K562 (cell line): Measurements from ENCODE around the gene CDH3. TPM values are rescaled to one million over a fixed set of nuclear protein-coding genes. Genes with fewer than 3 reads are reported as not detected.

Experiments used
- BDP1 ChIP-seq: IDR thresholded peaks from 3 replicates; pipeline ENCODE4 v1.6.1; 2011; ENCODE audit not compliant: insufficient read length, insufficient read depth
- CCNT2 ChIP-seq: IDR thresholded peaks from 2 replicates; pipeline ENCODE4 v1.6.1; 2011; ENCODE audit warnings: borderline replicate concordance, low read depth, mild to moderate bottlenecking, moderate library complexity, mixed read lengths, low read length; ENCODE audit not compliant: insufficient read length; ENCODE audit errors: extremely low read depth
- FOXP4 ChIP-seq: sonication (generic); formaldehyde crosslinking; IDR thresholded peaks from 2 replicates; pipeline ENCODE4 v1.8.0; 2022; ENCODE audit warnings: mild to moderate bottlenecking, missing genetic modification reagents, borderline replicate concordance
- HDAC2 ChIP-seq: fragments of 450-650 bp; IDR thresholded peaks from 2 replicates; pipeline ENCODE4 v1.6.1; 2016; ENCODE audit warnings: mild to moderate bottlenecking
- HDAC3 ChIP-seq: fragments of 450-650 bp; IDR thresholded peaks from 2 replicates; pipeline ENCODE4 v1.6.1; 2018; ENCODE audit warnings: borderline replicate concordance, mild to moderate bottlenecking, moderate library complexity; ENCODE audit not compliant: partially characterized antibody
- HDAC8 ChIP-seq: fragments of 450-650 bp; IDR thresholded peaks from 2 replicates; pipeline ENCODE4 v1.6.1; 2016; ENCODE audit warnings: mild to moderate bottlenecking, missing genetic modification characterization, moderate library complexity, missing compliant biosample characterization
- HDGF ChIP-seq: fragments of 450-650 bp; IDR thresholded peaks from 2 replicates; pipeline ENCODE4 v1.6.1; 2016
- IRF1 ChIP-seq: sonication (generic); formaldehyde crosslinking; IDR thresholded peaks from 2 replicates; pipeline ENCODE4 v1.8.0; 2022; ENCODE audit warnings: missing genetic modification reagents, mild to moderate bottlenecking, borderline replicate concordance
- LEF1 ChIP-seq: fragments of 450-650 bp; IDR thresholded peaks from 2 replicates; pipeline ENCODE4 v1.6.1; 2016; ENCODE audit warnings: mild to moderate bottlenecking
- PHB2 ChIP-seq: fragments of 450-650 bp; IDR thresholded peaks from 2 replicates; pipeline ENCODE4 v1.6.1; 2017; ENCODE audit warnings: low read depth
- PRDM10 ChIP-seq: fragments of 450-650 bp; IDR thresholded peaks from 2 replicates; pipeline ENCODE4 v1.6.1; 2018; ENCODE audit not compliant: partially characterized antibody
- PREB ChIP-seq: sonication (generic); formaldehyde crosslinking; IDR thresholded peaks from 2 replicates; pipeline ENCODE4 v1.8.1; 2023; ENCODE audit warnings: mild to moderate bottlenecking, missing genetic modification reagents
- RFX1 ChIP-seq: fragments of 450-650 bp; IDR thresholded peaks from 2 replicates; pipeline ENCODE4 v1.6.1; 2016; ENCODE audit warnings: mild to moderate bottlenecking, moderate library complexity
- TCF3 ChIP-seq: sonication (generic); formaldehyde crosslinking; IDR thresholded peaks from 2 replicates; pipeline ENCODE4 v1.4.0; 2020; ENCODE audit warnings: mild to moderate bottlenecking, missing genetic modification reagents
- VEZF1 ChIP-seq: fragments of 200-800 bp; sonication (Bioruptor generic); IDR thresholded peaks from 2 replicates; pipeline ENCODE4 v1.6.1; 2017; ENCODE audit warnings: missing genetic modification characterization, missing compliant biosample characterization
- polyA plus RNA-seq, 8 experiments: library from polyadenylated mRNA; depleted of rRNA in 4 of 8; stranded (reverse) in 5 of 8; unstranded in 3 of 8; fragments of >200 nt; fragmentation: Nextera tagmentation in 2 of 8; fragmentation: Illumina TruSeq in 1 of 8; extraction: Ambion mirVana in 2 of 8; extraction: Trizol in 1 of 8; gene quantifications; 2 replicates each; pipeline versions ENCODE4 v1.2.1 to v1.2.3, GENCODE V29; 2011 to 2014; ENCODE audit warnings: inconsistent platforms in 1 of 8, missing spikeins in 1 of 8
- total RNA-seq, 7 experiments: library from RNA; depleted of rRNA in 6 of 7; stranded (reverse); fragments of >200 nt in 6 of 7; fragmentation: Illumina TruSeq in 2 of 7; extraction: Trizol in 2 of 7; gene quantifications; 2 replicates each; pipeline versions ENCODE4 v1.2.1 to v1.2.3, GENCODE V29; 2011 to 2021; ENCODE audit warnings: low replicate concordance in 1 of 7

CDH3 gene
- total and polyA plus RNA-seq, 9 of the 15 experiments (the other 6 are each of a cell fraction or from before 2014, with no cell fraction given), result 0.06 to 0.09 TPM; not detected in 7

- TF ChIP-seq IRF1 (CRISPR knock-in tag), result no peak
- no peak for TF ChIP-seq PREB (CRISPR knock-in tag)
- TF ChIP-seq HDAC3, result no peak
- peak; percentile 19 for TF ChIP-seq CCNT2
- TF ChIP-seq TCF3 (CRISPR knock-in tag), result peak; percentile 64
- TF ChIP-seq HDGF, result no peak
- TF ChIP-seq HDAC2, result peak; percentile 60; the same call in 1 of the 2 replicates
- TF ChIP-seq FOXP4 (CRISPR knock-in tag), result no peak
- TF ChIP-seq BDP1, result no peak
- TF ChIP-seq RFX1, result no peak
- no peak for TF ChIP-seq HDAC8
- TF ChIP-seq LEF1, result 0 out of 2 replicates have a peak, but pooled peaks have one; percentile 20
- TF ChIP-seq PRDM10, result peak; percentile 7
- TF ChIP-seq PHB2, result no peak
- peak; percentile 62 for TF ChIP-seq VEZF1 (CRISPR knock-in tag)
Observed at GRCh38 chr16:68724797-68725196, 79.7 kb downstream of the CDH3 start (continued).
